Measurements from ENCODE around the gene COPG2. TPM values are rescaled to one million over a fixed set of nuclear protein-coding genes. Genes with fewer than 3 reads are reported as not detected.
A peak's percentile ranks its signal among the peaks of the same experiment; 100 is the strongest.

COPG2 gene
- total and polyA plus RNA-seq, 9 donors: 23.8 to 64.1 (median 42.3) TPM

DNA sequence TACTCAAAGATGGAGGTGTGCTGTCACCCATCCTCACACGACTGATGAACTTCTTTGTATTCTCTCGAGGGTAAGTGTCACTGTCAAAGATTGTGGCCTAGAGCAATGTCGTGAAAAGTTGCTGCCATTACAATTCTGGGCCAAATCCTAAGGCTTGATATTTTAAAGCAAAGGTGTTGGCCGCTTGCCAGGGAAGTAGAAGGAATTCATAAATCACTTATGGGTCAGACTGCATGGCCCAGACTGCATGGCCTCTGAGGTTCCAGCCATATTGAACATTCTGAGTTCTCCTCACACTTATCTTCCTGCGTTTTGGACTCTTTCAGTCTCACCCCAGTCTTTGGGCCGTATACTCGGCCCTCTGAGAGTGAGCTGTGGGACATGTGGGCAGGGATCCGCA, 168.1 kb downstream of the COPG2 start:
- intact Hi-C loops (cut with DNase I): no loop called here
- TF ChIP-seq POLR2A (IDR thresholded peaks at IDR 0.05) (no peak), EP300 (IDR thresholded peaks at IDR 0.05) (no peak)
- TF ChIP-seq, protein P1, sequence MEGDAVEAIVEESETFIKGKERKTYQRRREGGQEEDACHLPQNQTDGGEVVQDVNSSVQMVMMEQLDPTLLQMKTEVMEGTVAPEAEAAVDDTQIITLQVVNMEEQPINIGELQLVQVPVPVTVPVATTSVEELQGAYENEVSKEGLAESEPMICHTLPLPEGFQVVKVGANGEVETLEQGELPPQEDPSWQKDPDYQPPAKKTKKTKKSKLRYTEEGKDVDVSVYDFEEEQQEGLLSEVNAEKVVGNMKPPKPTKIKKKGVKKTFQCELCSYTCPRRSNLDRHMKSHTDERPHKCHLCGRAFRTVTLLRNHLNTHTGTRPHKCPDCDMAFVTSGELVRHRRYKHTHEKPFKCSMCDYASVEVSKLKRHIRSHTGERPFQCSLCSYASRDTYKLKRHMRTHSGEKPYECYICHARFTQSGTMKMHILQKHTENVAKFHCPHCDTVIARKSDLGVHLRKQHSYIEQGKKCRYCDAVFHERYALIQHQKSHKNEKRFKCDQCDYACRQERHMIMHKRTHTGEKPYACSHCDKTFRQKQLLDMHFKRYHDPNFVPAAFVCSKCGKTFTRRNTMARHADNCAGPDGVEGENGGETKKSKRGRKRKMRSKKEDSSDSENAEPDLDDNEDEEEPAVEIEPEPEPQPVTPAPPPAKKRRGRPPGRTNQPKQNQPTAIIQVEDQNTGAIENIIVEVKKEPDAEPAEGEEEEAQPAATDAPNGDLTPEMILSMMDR (IDR thresholded peaks at IDR 0.05): no peak
- Histone ChIP-seq H3K9me3 (no peaks in the 10 kb centered on the region), H3K27ac (no peak overlapping the region), H3K36me3 (no peaks in the 10 kb centered on the region), H3K4me1 (ENCODE audit: insufficient read depth) (no peaks in the 10 kb centered on the region), H3K4me3 (no peak overlapping the region), H3K27me3 (no peaks in the 10 kb centered on the region)
- no peak for DNase-seq
- 69 to 75% (median 75%) methylated on average over 8 of the region's 8 CpGs for WGBS, 3 donors

DNA sequence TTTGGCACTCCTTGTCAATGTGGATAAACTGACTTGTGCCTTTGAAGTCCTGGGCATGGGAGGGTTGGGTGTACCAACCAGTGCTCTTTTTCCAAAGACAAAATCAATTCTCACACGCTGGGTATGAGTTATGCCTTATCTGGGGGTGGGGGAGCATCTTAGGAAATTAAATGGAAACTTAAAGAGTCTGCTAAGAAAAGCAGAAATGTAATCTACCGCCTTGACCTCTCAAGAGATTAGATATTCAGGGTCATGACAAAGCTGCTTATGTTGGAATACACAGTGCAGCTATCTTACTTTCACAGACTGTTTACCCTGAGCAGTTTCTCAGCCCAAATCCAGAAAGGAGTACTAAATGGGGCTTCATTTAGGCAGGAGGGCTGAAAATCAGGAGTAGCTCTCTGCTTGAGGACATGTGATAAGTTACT, 174.1 kb downstream of the COPG2 start:
- TF ChIP-seq POLR2A (IDR thresholded peaks at IDR 0.05) (no peak), EP300 (IDR thresholded peaks at IDR 0.05) (no peak)
- TF ChIP-seq, protein P1 (IDR thresholded peaks at IDR 0.05): no peak
- no peaks in the 10 kb centered on the region for H3K9me3 ChIP-seq
- H3K36me3 ChIP-seq: no peaks in the 10 kb centered on the region
- intact Hi-C loops (cut with DNase I): loop anchor here in 3 of 4 donors (5.0 to 10.0 kb wide), 3 partner anchors 217 to 422 kb away; partner anchors contain the start of gene KLHDC10 (in 1 of the 3)
- H3K27me3 ChIP-seq: no peaks in the 10 kb centered on the region
- no peak for DNase-seq
- H3K4me1 ChIP-seq (ENCODE audit: insufficient read depth): peaks cover 4% of the 10 kb centered on the region
- 7 to 13% (median 10%) methylated on average over 2 of the region's 2 CpGs for WGBS, 3 donors
- peak overlapping the region in 1 of 2 donors; percentile 14 for H3K27ac ChIP-seq
- no peak overlapping the region for H3K4me3 ChIP-seq

DNA sequence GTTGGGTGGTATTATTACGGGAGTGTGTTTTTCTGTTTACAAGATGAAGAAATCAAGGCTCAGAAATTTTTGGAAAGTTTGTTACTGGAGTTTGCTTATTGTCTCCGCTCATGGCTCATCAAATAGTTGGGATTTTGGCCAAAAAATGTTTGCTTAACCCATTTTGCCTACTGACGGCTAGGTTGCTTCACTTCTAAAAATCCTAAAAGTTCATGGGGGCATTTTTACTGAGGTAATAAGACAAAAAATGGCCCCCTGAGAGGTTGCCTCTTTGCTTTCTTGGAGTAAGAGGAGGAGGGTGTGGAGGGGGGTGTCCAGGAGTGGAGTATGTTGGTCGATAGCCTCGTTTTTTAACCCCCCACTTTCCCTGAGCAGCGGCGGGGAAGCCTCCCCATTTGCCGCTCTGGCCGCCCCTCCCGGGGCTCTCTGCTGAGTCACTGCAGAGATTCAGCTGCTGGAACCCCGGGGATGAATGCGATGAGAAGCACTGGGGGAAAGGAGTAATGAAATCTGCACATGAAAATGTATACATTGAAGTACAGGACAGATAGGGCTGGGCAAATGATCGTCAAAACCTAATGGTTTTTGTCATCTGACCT, 175.2 kb downstream of the COPG2 start:
- intact Hi-C loops (cut with DNase I): loop anchor here in 3 of 4 donors (5.0 to 10.0 kb wide), 3 partner anchors 216 to 421 kb away; partner anchors contain the start of gene KLHDC10 (in 1 of the 3)
- TF ChIP-seq POLR2A (IDR thresholded peaks at IDR 0.05): no peak
- no peaks in the 10 kb centered on the region for H3K36me3 ChIP-seq
- peak overlapping the region; percentile 38 for H3K4me3 ChIP-seq
- H3K27me3 ChIP-seq: no peaks in the 10 kb centered on the region
- peaks cover 4% of the 10 kb centered on the region for H3K4me1 ChIP-seq (ENCODE audit: insufficient read depth)
- no peaks in the 10 kb centered on the region for H3K9me3 ChIP-seq
- no peak overlapping the region for H3K27ac ChIP-seq
- WGBS, 3 donors: 48 to 58% (median 50%) methylated on average over 13 of the region's 13 CpGs
- peak in 4 of 5 donors; percentile 17 to 30 (median 22) for DNase-seq

DNA sequence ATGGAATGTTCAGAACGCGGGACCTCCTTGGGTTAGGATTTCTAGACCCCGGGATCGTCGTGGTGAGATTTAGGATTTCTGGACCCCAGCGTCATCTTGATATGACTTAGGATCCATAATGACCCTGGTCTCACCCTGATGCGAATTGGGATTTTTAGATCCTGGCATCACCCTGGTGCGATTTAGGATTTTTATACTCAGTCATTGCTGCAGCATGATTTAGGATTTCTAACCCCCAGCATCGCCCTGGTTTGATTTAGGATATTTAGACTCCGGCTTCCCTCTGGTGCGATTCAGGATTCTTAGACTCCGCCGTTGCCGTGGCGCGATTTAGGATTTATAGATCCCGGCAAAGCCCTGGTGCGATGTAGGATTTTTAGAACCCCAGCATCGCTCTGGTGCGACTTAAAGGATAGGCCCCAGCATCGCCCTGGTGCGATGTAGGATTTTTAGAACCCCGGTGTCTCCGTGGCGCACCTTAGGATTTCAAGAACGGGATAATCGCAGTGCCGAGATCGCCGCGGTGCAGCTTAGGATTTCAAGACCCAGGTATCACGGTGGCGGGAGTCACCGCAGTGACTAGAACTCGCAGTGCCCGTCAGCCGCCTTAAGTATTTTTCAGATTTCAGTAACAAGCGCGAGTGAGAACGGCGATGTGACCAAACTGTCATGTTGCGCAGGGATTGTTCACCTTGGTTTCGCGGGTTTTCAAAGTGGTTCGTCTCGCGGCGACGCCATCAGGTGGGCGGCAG, 175.8 kb downstream of the COPG2 start:
- Histone ChIP-seq H3K27ac (no peak overlapping the region), H3K9me3 (no peaks in the 10 kb centered on the region), H3K4me1 (ENCODE audit: insufficient read depth) (peaks cover 4% of the 10 kb centered on the region), H3K36me3 (no peaks in the 10 kb centered on the region), H3K27me3 (no peaks in the 10 kb centered on the region), H3K4me3 (peak overlapping the region; percentile 38)
- intact Hi-C loops (cut with DNase I): loop anchor here in 3 of 4 donors (5.0 to 10.0 kb wide), 3 partner anchors 215 to 420 kb away; partner anchors contain the start of gene KLHDC10 (in 1 of the 3)
- DNase-seq: peak in 1 of 5 donors; percentile 37
- 50 to 61% (median 57%) methylated on average over 50 of the region's 50 CpGs for WGBS, 3 donors
- TF ChIP-seq POLR2A (IDR thresholded peaks at IDR 0.05) (no peak), EP300 (IDR thresholded peaks at IDR 0.05) (no peak)
- TF ChIP-seq, protein P1 (IDR thresholded peaks at IDR 0.05): no peak
